Astrocyte of the spinal cord (primary cell): ENCODE measurements around the gene SMAD2.

Experiments
- DNase-seq: peaks from one replicate; pipeline ENCODE4 v3.0.0; 2011; ENCODE audit warnings: low read depth, low spot score
- H3K4me3 ChIP-seq: 2 replicates; pipeline ENCODE4 v1.5.1; 2011; ENCODE audit warnings: low read depth, mild to moderate bottlenecking, low read length, moderate library complexity
- CTCF ChIP-seq: IDR thresholded peaks from 2 replicates; pipeline ENCODE4 v1.5.1; 2012; ENCODE audit warnings: low read depth, mild to moderate bottlenecking, low read length, inconsistent platforms
- in situ Hi-C: cut with HindIII; loops from 2 replicates; pipeline ENCODE4 v1.10.0; 2017; ENCODE audit warnings: low sequenced_read_pairs

SMAD2 gene

GRCh38 chr18:47799376-47799775 lies 131.1 kb downstream of the SMAD2 start:
- TF ChIP-seq CTCF = no peak
- H3K4me3 ChIP-seq = no peak overlapping the region
- no peak for DNase-seq
- in situ Hi-C loops = no loop called here

GRCh38 chr18:47798366-47798765 lies 132.1 kb downstream of the SMAD2 start:
- H3K4me3 ChIP-seq = no peak overlapping the region
- TF ChIP-seq CTCF = no peak
- DNase-seq = no peak
- in situ Hi-C loops = no loop called here

GRCh38 chr18:47797126-47797525 lies 133.3 kb downstream of the SMAD2 start:
- in situ Hi-C loops = no loop called here
- no peak for DNase-seq
- no peak for TF ChIP-seq CTCF
- no peak overlapping the region for H3K4me3 ChIP-seq

- TF ChIP-seq CTCF = no peak
- in situ Hi-C loops = no loop called here
- H3K4me3 ChIP-seq = no peak overlapping the region
- DNase-seq = peak; percentile 5
Measured at GRCh38 chr18:47795434-47795814, 135.0 kb downstream of the SMAD2 start.

- TF ChIP-seq CTCF = no peak
- no peak overlapping the region for H3K4me3 ChIP-seq
- in situ Hi-C loops = no loop called here
- no peak for DNase-seq
Measured at GRCh38 chr18:47794725-47795433, 135.6 kb downstream of the SMAD2 start.

GRCh38 chr18:47793609-47794008 lies 136.8 kb downstream of the SMAD2 start:
- in situ Hi-C loops = no loop called here
- H3K4me3 ChIP-seq = no peak overlapping the region
- DNase-seq = no peak
- no peak for TF ChIP-seq CTCF

GRCh38 chr18:47791461-47791985 lies 138.9 kb downstream of the SMAD2 start:
- no peak overlapping the region for H3K4me3 ChIP-seq
- TF ChIP-seq CTCF = no peak
- DNase-seq = no peak
- in situ Hi-C loops = no loop called here
